ENCODE results near the gene SNX21. TPM values are rescaled to one million over a fixed set of nuclear protein-coding genes. Genes with fewer than 3 reads are reported as not detected.
A peak's percentile ranks its signal among the peaks of the same experiment; 100 is the strongest.

The SNX21 gene
- total RNA-seq, 1 donor from 2014 or later: 20.1 TPM

GRCh38 chr20:45850238-45850637 lies 16.6 kb downstream of the SNX21 start:
- no peak for DNase-seq (ENCODE audit: low read depth)
- TF ChIP-seq, protein P1, sequence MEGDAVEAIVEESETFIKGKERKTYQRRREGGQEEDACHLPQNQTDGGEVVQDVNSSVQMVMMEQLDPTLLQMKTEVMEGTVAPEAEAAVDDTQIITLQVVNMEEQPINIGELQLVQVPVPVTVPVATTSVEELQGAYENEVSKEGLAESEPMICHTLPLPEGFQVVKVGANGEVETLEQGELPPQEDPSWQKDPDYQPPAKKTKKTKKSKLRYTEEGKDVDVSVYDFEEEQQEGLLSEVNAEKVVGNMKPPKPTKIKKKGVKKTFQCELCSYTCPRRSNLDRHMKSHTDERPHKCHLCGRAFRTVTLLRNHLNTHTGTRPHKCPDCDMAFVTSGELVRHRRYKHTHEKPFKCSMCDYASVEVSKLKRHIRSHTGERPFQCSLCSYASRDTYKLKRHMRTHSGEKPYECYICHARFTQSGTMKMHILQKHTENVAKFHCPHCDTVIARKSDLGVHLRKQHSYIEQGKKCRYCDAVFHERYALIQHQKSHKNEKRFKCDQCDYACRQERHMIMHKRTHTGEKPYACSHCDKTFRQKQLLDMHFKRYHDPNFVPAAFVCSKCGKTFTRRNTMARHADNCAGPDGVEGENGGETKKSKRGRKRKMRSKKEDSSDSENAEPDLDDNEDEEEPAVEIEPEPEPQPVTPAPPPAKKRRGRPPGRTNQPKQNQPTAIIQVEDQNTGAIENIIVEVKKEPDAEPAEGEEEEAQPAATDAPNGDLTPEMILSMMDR (conservative IDR thresholded peaks at IDR 0.05; ENCODE audit: low read depth, low read length): no peak
- no peak overlapping the region for H3K4me3 ChIP-seq (ENCODE audit: low read depth, low read length)

DNA sequence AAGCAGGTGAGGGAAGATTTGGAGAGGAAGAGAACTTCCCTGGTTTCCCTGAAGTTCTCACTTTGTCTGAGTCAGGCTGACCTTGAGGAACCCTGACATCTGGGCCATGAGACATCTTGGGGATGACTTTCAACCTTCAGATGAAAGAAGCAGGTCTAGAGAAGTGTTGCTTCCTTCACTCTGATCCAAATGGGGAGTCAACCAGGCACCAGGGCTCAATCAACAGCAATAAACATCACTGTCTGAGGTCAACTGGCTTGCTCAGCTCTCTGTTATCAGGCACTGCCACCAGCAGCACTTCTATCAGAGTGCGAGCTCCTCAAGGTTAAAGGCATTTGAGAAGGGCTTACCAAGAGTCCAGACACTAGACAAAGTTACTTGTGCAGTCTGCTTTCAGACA lies 17.3 kb downstream of the SNX21 start:
- H3K4me3 ChIP-seq (ENCODE audit: low read depth, low read length): no peak overlapping the region
- TF ChIP-seq, protein P1 (conservative IDR thresholded peaks at IDR 0.05; ENCODE audit: low read depth, low read length): no peak
- DNase-seq (ENCODE audit: low read depth): no peak

- TF ChIP-seq, protein P1 (conservative IDR thresholded peaks at IDR 0.05; ENCODE audit: low read depth, low read length): no peak
These were observed 17.9 kb downstream of the SNX21 start for GRCh38 chr20:45851501-45851900.

DNA sequence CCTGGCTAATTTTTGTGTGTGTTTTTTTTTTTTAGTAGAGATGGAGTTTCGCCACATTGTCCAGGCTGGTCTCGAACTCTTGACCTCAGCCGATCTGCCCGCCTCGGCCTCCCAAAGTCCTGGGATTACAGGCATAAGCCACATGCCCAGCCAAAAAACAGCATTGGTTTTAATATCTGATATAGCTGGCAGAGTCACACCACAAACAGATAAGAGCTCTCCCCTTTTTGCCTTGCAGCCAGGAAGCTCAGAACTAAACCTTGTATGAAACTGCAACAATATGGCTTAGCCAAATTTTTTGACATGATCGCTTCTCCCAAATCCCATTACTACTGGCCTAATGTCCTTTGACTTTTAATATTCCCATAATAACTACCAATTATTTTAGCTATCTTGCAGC lies 18.7 kb downstream of the SNX21 start:
- no peak overlapping the region for H3K4me3 ChIP-seq (ENCODE audit: low read depth, low read length)
- no peak for DNase-seq (ENCODE audit: low read depth)
- TF ChIP-seq, protein P1 (conservative IDR thresholded peaks at IDR 0.05; ENCODE audit: low read depth, low read length): no peak

More at GRCh38 chr20:45851501-45851900, 17.9 kb downstream of the SNX21 start:
- H3K4me3 ChIP-seq (ENCODE audit: low read depth, low read length): no peak overlapping the region
- DNase-seq (ENCODE audit: low read depth): no peak

- no peak overlapping the region for H3K4me3 ChIP-seq (ENCODE audit: low read depth, low read length)
- DNase-seq (ENCODE audit: low read depth): no peak
- TF ChIP-seq, protein P1 (conservative IDR thresholded peaks at IDR 0.05; ENCODE audit: low read depth, low read length): no peak
These were observed 19.9 kb downstream of the SNX21 start for GRCh38 chr20:45853484-45853883.

GRCh38 chr20:45857114-45857881 lies 23.7 kb downstream of the SNX21 start, which contains the start of the genes ACOT8 and ZSWIM3:
TSS of gene ACOT8 (minus strand) at chr20:45857392. CDS start at chr20:45857315, 77 bp downstream.
TSS of gene ZSWIM3 (plus strand) at chr20:45857614. CDS start at chr20:45857826, 212 bp downstream.
- TF ChIP-seq, protein P1 (conservative IDR thresholded peaks at IDR 0.05; ENCODE audit: low read depth, low read length): no peak
- peak; percentile 100 for DNase-seq (ENCODE audit: low read depth)
- H3K4me3 ChIP-seq (ENCODE audit: low read depth, low read length): peak within 1 kb of the TSS; percentile 91

GRCh38 chr20:45857882-45858216 lies 24.2 kb downstream of the SNX21 start:
- no peak for DNase-seq (ENCODE audit: low read depth)
- peak overlapping the region; percentile 91 for H3K4me3 ChIP-seq (ENCODE audit: low read depth, low read length)
- TF ChIP-seq, protein P1 (conservative IDR thresholded peaks at IDR 0.05; ENCODE audit: low read depth, low read length): no peak

All from epithelial cell of proximal tubule (primary cell).